Astrocyte (in vitro differentiated cells and primary cell): Measurements from ENCODE around the gene UPF2. TPM values are rescaled to one million over a fixed set of nuclear protein-coding genes. Genes with fewer than 3 reads are reported as not detected.

ENCODE experiments used
- DNase-seq: peaks from one replicate; pipeline ENCODE4 v3.0.0-alpha.2; 2010; ENCODE audit warnings: low read depth
- FAIRE-seq: peaks from 2 replicates; lab custom pipeline; 2011; peaks lifted over from hg19 to GRCh38; lab: Jason Lieb, UNC
- H2AFZ ChIP-seq: 2 replicates; pipeline ENCODE4 v1.6.0; 2012; ENCODE audit warnings: low read depth, low read length, inconsistent platforms
- H3K27ac ChIP-seq: 2 replicates; pipeline ENCODE4 v1.5.1; 2011; ENCODE audit warnings: low read depth, low read length, inconsistent platforms
- H3K27me3 ChIP-seq: 2 replicates; pipeline ENCODE4 v1.6.0; 2011; ENCODE audit warnings: low read length, inconsistent platforms; ENCODE audit not compliant: insufficient read depth
- H3K36me3 ChIP-seq: 2 replicates; pipeline ENCODE4 v1.5.1; 2011; ENCODE audit warnings: low read length, inconsistent platforms; ENCODE audit not compliant: insufficient read depth
- H3K4me1 ChIP-seq: 2 replicates; pipeline ENCODE4 v1.5.1; 2011; ENCODE audit warnings: low read length, inconsistent platforms; ENCODE audit not compliant: insufficient read depth
- H3K4me2 ChIP-seq: 2 replicates; pipeline ENCODE4 v1.6.0; 2012; ENCODE audit warnings: low read length, inconsistent platforms
- H3K4me3 ChIP-seq: 2 replicates; pipeline ENCODE4 v1.5.1; 2011; ENCODE audit warnings: low read depth, mild to moderate bottlenecking, low read length, inconsistent platforms; ENCODE audit not compliant: insufficient read depth
- H3K79me2 ChIP-seq: 2 replicates; pipeline ENCODE4 v1.6.0; 2012; ENCODE audit warnings: mild to moderate bottlenecking, low read length, inconsistent platforms; ENCODE audit not compliant: insufficient read depth
- H3K9ac ChIP-seq: 2 replicates; pipeline ENCODE4 v1.6.0; 2012; ENCODE audit warnings: mild to moderate bottlenecking, low read length, inconsistent platforms
- H3K9me3 ChIP-seq: 2 replicates; pipeline ENCODE4 v1.5.1; 2012; ENCODE audit warnings: low read depth, mild to moderate bottlenecking, low read length, inconsistent platforms; ENCODE audit not compliant: insufficient read depth
- H4K20me1 ChIP-seq: 2 replicates; pipeline ENCODE4 v1.6.0; 2012; ENCODE audit warnings: low read length, inconsistent platforms; ENCODE audit not compliant: insufficient read depth
- H3K27ac Mint-ChIP-seq: one replicate; pipeline ENCODE4 v1.8.0; 2021; ENCODE audit warnings: mild to moderate bottlenecking, mixed read lengths; ENCODE audit not compliant: unreplicated experiment
- H3K27me3 Mint-ChIP-seq: one replicate; pipeline ENCODE4 v1.8.0; 2021; ENCODE audit warnings: low read depth, mixed read lengths; ENCODE audit not compliant: unreplicated experiment
- H3K36me3 Mint-ChIP-seq: one replicate; pipeline ENCODE4 v1.8.0; 2021; ENCODE audit warnings: low read depth, mixed read lengths; ENCODE audit not compliant: unreplicated experiment
- H3K4me1 Mint-ChIP-seq: one replicate; pipeline ENCODE4 v1.8.0; 2021; ENCODE audit warnings: low read depth, mixed read lengths; ENCODE audit not compliant: unreplicated experiment
- H3K4me3 Mint-ChIP-seq: one replicate; pipeline ENCODE4 v1.8.0; 2021; ENCODE audit warnings: mild to moderate bottlenecking, moderate library complexity, mixed read lengths; ENCODE audit not compliant: unreplicated experiment
- H3K9me3 Mint-ChIP-seq: one replicate; pipeline ENCODE4 v1.8.0; 2021; ENCODE audit warnings: mild to moderate bottlenecking, mixed read lengths; ENCODE audit not compliant: unreplicated experiment
- CTCF ChIP-seq: IDR thresholded peaks from 2 replicates; pipeline ENCODE4 v1.5.1; 2011; ENCODE audit warnings: low read depth, mild to moderate bottlenecking, inconsistent platforms, low read length, moderate library complexity; ENCODE audit not compliant: insufficient read depth
- EZH2 ChIP-seq: IDR thresholded peaks from 2 replicates; pipeline ENCODE4 v1.6.1; 2012; ENCODE audit warnings: mild to moderate bottlenecking, low read length, inconsistent platforms; ENCODE audit not compliant: insufficient read depth
- total RNA-seq: library from RNA; stranded (reverse); gene quantifications from 2 replicates; pipeline ENCODE4 v1.2.1, GENCODE V29; 2021

UPF2 gene
- total RNA-seq, 1 donor from 2014 or later: 23.2 TPM

GRCh38 chr10:11901036-11901301 is 141.6 kb downstream of the UPF2 start:
- no peak for FAIRE-seq

GRCh38 chr10:11899067-11899876 is 143.3 kb downstream of the UPF2 start:
- no peak overlapping the region for H3K27ac Mint-ChIP-seq

More at GRCh38 chr10:11901036-11901301, 141.6 kb downstream of the UPF2 start:
- Mint-ChIP-seq H3K4me3 (no peak overlapping the region), H3K36me3 (peaks cover 2% of the 10 kb centered on the region), H3K27ac (no peak overlapping the region), H3K9me3 (peaks cover 1% of the 10 kb centered on the region), H3K4me1 (peaks cover 17% of the 10 kb centered on the region), H3K27me3 (no peaks in the 10 kb centered on the region)
- Histone ChIP-seq H3K36me3 (no peaks in the 10 kb centered on the region), H3K27me3 (no peaks in the 10 kb centered on the region), H2AFZ (no peak overlapping the region), H3K9me3 (no peaks in the 10 kb centered on the region), H3K27ac (no peak overlapping the region), H3K4me3 (no peak overlapping the region), H3K4me1 (peaks cover 10% of the 10 kb centered on the region), H4K20me1 (no peaks in the 10 kb centered on the region), H3K79me2 (no peaks in the 10 kb centered on the region), H3K9ac (no peak overlapping the region), H3K4me2 (no peak overlapping the region)
- TF ChIP-seq EZH2 (no peak), CTCF (no peak)
- no peak for DNase-seq

More at GRCh38 chr10:11899067-11899876, 143.3 kb downstream of the UPF2 start:
- no peak for DNase-seq
- Histone ChIP-seq H3K9me3 (no peaks in the 10 kb centered on the region), H3K9ac (no peak overlapping the region), H3K4me1 (peaks cover 10% of the 10 kb centered on the region), H2AFZ (no peak overlapping the region), H4K20me1 (no peaks in the 10 kb centered on the region), H3K4me2 (no peak overlapping the region), H3K27ac (no peak overlapping the region), H3K79me2 (no peaks in the 10 kb centered on the region), H3K27me3 (no peaks in the 10 kb centered on the region), H3K4me3 (no peak overlapping the region), H3K36me3 (no peaks in the 10 kb centered on the region)
- FAIRE-seq: no peak
- Mint-ChIP-seq H3K4me3 (no peak overlapping the region), H3K27me3 (no peaks in the 10 kb centered on the region), H3K36me3 (peaks cover 2% of the 10 kb centered on the region), H3K9me3 (peaks cover 1% of the 10 kb centered on the region), H3K4me1 (peaks cover 17% of the 10 kb centered on the region)
- TF ChIP-seq CTCF (no peak), EZH2 (no peak)
